ENCODE data around the gene MBNL1. TPM values are rescaled to one million over a fixed set of nuclear protein-coding genes. Genes with fewer than 3 reads are reported as not detected.
A peak's percentile ranks its signal among the peaks of the same experiment; 100 is the strongest.

The MBNL1 gene
- total and polyA plus RNA-seq, 8 donors = 15.2 to 73.2 (median 40.2) TPM

GRCh38 chr3:152225201-152225600 is 43.5 kb upstream of the MBNL1 start:
- Histone ChIP-seq H3K4me3 (no peak overlapping the region), H3K9me3 (no peaks in the 10 kb centered on the region), H3K27ac (no peak overlapping the region), H3K36me3 (no peaks in the 10 kb centered on the region), H3K27me3 (no peaks in the 10 kb centered on the region), H3K4me1 (peaks cover 0 to 3% (median 0%) of the 10 kb centered on the region in 3 donors)
- FAIRE-seq (no peak), DNase-seq (no peak), ATAC-seq (no peak)
- intact Hi-C loops (cut with DNase I) = no loop called here
- WGBS, 2 donors = 65 to 72% methylated on average over 2 of the region's 2 CpGs
- TF ChIP-seq CTCF (IDR thresholded peaks at IDR 0.05) = no peak

- 81 to 88% methylated on average over 2 of the region's 2 CpGs for WGBS, 2 donors
- ATAC-seq (no peak), DNase-seq (no peak), FAIRE-seq (peak; percentile 66)
- H3K4me1 ChIP-seq = peaks cover 0 to 3% (median 0%) of the 10 kb centered on the region in 3 donors
- H3K9me3 ChIP-seq = no peaks in the 10 kb centered on the region
- H3K27me3 ChIP-seq = no peaks in the 10 kb centered on the region
- H3K4me3 ChIP-seq = no peak overlapping the region
- no peak overlapping the region for H3K27ac ChIP-seq
- intact Hi-C loops (cut with DNase I) = no loop called here
- TF ChIP-seq CTCF (IDR thresholded peaks at IDR 0.05) = no peak
- H3K36me3 ChIP-seq = no peaks in the 10 kb centered on the region
These were observed 42.6 kb upstream of the MBNL1 start for GRCh38 chr3:152226176-152226575.

GRCh38 chr3:152227027-152227426 is 41.7 kb upstream of the MBNL1 start:
- Histone ChIP-seq H3K9me3 (no peaks in the 10 kb centered on the region), H3K36me3 (no peaks in the 10 kb centered on the region), H3K4me3 (no peak overlapping the region), H3K27ac (no peak overlapping the region), H3K4me1 (no peaks in the 10 kb centered on the region), H3K27me3 (no peaks in the 10 kb centered on the region)
- WGBS, 2 donors = 70 to 75% methylated on average over 2 of the region's 2 CpGs
- TF ChIP-seq CTCF (IDR thresholded peaks at IDR 0.05) = no peak
- no peak for ATAC-seq
- no peak for FAIRE-seq
- intact Hi-C loops (cut with DNase I) = no loop called here
- DNase-seq = no peak

GRCh38 chr3:152229692-152230091 is 39.0 kb upstream of the MBNL1 start:
- ATAC-seq = peak in 3 of 4 donors; percentile 74 to 82 (median 79)

More at GRCh38 chr3:152229692-152230091, 39.0 kb upstream of the MBNL1 start:
- no peaks in the 10 kb centered on the region for H3K4me1 ChIP-seq
- no peak overlapping the region for H3K4me3 ChIP-seq
- H3K36me3 ChIP-seq = no peaks in the 10 kb centered on the region
- H3K27me3 ChIP-seq = no peaks in the 10 kb centered on the region
- H3K9me3 ChIP-seq = no peaks in the 10 kb centered on the region
- intact Hi-C loops (cut with DNase I) = no loop called here
- DNase-seq = no peak
- H3K27ac ChIP-seq = no peak overlapping the region
- 42 to 52% methylated on average over 1 of the region's 1 CpG for WGBS, 2 donors
- no peak for FAIRE-seq
- TF ChIP-seq CTCF (IDR thresholded peaks at IDR 0.05) = no peak
